Measurements from ENCODE around the gene STIM1. TPM values are rescaled to one million over a fixed set of nuclear protein-coding genes. Genes with fewer than 3 reads are reported as not detected.

The STIM1 gene
- polyA plus RNA-seq, 4 donors = 31.0 to 36.0 (median 33.7) TPM

DNA sequence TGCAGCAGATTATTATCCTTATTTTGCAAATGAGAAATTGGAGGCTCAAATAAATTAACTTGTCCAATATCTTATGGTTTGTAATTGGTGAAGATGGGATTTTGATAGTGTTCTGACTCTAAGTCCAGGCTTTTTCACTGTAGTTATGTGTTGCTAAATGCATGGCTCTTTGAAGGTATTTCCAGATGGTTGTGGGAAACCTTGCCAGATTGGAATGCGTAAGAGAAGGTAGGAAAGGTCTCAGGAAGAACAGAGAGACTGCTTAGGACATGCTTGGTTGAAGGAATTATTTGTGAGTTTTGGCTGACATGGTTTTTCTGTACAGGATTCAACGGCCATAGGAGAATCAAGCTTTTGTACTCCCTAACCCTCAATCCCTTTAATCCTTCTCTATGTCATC lies 108.6 kb downstream of the STIM1 start:
- DNase-seq (ENCODE audit: low read depth in 4 of 4, low spot score in 3 of 4) = no peak

DNA sequence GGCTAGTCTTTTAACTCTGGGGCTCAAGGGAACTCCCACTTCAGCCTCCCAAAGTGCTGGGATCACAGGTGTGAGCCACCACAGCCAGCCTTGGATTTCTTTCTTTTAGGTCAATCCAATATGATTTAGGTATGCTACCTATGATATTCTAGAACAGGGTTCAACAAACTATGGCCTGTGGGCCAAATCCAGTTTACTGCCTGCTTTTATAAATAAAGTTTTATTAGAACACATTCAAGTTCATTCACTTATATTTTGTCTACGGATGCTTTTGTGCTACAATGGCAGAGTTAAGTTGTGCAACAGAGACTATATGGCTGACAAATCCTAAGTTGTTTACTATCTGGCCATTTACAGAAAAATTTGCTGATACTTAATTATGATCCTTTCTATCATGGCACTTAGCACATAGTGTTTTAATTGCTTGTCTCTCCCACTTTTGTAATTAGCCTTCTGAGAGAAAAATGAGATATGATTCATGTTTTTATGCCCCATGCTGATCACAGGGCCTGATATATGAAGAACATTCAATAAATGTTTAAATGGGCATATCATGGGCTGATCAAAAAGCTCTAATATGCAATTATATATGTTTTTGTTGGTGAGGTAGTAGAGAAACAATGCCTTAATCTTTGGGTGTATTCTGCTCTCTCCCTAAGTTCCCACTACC lies 109.6 kb downstream of the STIM1 start:
- DNase-seq (ENCODE audit: low read depth in 4 of 4, low spot score in 3 of 4) = no peak

DNA sequence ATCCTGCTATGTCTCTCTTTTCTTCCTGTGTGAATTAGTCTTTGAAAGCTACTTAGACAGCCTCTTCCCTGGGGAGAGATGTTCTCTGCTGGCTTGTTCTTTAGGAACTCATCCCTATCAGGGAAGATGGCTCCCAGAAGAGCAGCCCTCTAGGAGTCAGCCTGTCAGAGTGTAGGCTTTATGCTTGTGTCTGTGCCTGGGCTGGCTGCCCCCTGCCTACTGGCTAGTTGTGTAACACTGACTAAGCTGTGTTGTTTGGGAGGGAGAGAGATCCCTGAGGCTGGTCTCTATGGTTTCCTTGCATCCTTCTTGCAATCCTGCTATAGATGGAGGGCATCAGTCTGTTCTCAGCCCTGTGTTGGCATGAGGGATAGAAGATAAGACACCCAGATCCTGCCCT lies 112.2 kb downstream of the STIM1 start:
- no peak for DNase-seq (ENCODE audit: low read depth in 4 of 4, low spot score in 3 of 4)

DNA sequence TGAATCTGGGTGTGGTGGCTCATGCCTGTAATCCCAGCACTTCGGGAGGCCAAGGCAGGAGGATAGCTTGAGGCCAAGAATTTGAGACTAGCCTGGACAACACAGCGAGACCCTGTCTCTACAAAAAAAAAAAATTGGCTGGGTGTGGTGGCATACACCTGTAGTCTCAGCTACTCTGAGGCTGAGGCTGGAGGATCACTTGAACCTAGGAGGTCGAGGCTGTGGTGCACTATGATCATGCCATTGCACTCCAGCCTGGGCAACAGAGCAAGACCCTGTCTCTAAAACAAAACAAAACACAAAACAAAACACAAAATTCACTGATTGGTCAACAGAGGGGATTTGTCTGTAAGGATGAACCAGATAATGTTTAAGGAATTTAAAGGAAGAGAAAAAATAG lies 113.7 kb downstream of the STIM1 start:
- DNase-seq (ENCODE audit: low read depth in 4 of 4, low spot score in 3 of 4) = no peak

DNA sequence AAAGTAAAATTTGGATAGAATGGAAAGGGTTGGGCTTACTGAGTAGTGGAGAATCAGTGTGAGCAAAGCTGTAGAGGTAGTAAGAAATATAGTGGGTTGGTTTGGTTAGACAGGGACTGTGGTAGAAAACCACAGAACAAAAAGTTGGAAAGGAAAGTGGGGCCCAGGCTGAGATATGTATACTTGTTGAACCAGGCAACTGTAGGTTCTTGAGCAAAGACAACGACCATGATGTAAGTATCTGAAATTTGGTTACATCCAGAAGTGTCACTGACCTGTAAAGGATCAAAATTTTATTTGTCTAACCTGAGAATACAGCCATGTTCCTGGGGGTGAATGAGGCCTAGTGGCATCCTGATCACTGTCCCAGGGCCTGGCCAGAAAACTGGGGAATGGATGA lies 114.1 kb downstream of the STIM1 start:
- no peak for DNase-seq (ENCODE audit: low read depth in 4 of 4, low spot score in 3 of 4)

DNA sequence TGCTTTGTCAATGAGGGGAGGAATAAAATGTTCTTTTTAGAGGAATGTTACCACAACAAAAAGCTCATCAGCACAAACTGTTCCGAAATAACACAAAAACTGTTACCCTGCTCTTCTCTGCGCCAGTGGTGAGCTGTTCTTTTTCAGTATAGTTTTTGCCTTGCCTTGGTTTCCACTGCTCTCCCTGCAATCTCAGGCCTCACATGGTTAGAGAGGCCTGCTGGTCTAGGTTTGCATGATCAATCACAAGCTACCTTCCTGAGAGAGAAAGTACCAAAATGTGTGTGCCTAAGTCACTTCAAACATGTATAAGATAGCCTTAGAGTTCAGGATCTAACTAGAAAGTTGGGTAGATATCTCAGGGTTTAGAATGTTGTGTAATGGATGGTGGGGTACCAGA lies 114.6 kb downstream of the STIM1 start:
- no peak for DNase-seq (ENCODE audit: low read depth in 4 of 4, low spot score in 3 of 4)

DNA sequence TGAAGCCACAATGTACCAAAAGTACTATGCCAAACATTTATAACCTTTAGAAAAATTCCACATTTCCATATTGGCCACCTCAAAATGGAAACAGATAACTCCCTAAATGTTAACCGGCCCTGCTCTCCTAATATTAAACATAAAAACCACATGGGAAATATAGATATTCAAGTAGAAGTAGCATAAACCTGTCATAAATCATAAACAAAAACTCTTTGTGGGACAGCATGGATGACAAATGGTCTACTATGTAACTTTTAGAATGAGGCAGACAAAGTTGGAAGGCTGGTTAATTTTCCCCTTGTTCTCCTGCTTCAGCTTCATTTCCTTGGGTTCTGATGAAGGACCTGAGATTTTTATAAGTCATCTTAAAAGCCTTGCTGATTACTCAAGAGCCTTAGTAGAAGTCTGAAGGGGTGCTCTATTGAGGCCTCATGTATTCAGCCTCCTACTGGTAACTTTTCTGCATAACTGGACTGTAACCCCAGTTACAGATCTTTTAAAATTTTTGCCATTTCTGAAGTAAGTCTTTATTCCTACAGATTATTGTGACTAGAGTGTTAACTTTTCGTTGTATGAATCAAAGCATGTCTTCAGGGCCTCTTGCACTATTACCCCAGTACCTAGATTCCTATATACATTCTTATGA lies 116.4 kb downstream of the STIM1 start:
- no peak for DNase-seq (ENCODE audit: low read depth in 4 of 4, low spot score in 3 of 4)

DNA sequence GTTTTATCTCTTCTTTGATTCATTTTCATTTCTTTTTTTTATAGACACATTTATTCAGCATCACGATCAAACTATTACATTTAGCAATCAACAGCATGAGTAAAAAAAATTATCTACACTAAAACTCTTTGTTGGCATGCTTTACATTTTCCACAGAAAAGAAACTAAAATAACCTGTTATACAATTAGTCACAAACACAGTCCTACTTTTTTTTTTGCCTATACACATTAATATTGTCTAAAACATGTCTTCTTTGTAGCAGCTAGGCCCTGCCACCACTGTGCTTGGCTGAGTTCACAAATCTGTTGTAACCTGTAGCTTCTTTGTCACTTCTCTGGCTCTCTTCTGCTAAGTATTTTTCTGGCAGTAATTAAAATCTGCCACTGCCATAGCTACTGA lies 117.0 kb downstream of the STIM1 start:
- DNase-seq (ENCODE audit: low read depth in 4 of 4, low spot score in 3 of 4) = no peak

DNA sequence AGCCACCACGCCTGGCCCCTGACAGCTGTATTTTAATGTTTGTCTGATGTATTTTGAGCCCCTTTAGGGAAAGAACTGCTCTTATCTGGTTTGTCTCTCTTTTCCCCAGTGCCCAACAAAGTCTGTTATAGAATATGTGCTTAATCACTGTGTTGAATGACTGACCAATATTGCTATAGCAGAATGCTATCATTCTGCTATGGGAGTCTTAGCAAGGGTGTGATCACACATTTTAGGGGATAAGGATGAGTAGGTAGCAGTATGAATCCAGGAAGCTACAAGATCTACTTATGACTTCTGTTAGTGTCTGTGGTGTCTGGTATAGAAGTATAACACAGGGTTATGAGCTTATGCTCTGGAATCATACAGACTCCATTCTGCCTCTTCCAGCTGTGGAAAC lies 121.6 kb downstream of the STIM1 start:
- no peak for DNase-seq (ENCODE audit: low read depth in 4 of 4, low spot score in 3 of 4)

DNA sequence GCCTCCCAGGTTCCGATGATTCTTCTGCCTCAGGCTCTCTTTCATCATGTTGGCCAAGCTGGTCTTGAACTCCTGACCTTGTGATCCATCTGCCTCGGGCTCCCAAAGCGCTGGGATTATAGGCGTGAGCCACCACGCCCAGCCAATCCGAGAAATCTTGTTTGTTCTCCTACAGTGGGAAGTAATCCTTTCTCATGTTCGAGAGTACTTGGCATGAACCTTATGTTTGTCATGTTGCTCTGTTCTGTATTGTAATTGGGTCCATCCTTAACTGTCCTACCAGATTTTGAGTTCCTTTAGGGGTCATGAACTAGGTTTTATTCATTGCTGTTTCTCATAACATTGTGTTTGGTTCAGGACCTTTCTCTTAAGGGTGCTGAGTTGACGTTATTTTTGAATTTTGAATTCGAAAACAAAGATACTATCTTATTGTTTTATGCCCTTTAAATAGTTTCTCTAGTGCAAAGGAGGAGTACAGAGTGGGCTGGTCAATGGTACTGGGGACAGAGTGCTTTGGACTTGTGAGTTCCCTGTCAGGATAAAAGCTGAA lies 125.7 kb downstream of the STIM1 start:
- DNase-seq (ENCODE audit: low read depth in 4 of 4, low spot score in 3 of 4) = no peak

DNA sequence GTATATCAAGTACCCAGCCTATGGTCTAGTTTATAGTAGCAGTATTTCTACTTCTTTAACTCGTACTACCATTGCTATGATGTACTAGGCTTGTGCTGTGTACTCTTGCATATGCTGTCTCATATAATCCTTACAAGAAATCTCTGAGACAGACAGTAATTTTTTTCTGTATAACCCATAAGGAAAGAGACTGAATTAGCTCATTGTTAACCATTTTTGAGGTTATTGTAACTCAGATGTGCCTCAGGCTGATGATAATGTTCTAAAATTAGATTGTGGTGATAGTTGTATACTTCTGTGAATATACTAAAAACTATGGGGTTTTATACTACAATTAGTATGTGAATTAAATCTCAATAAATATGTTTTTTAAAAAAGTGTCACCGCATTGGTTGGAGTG lies 127.0 kb downstream of the STIM1 start:
- no peak for DNase-seq (ENCODE audit: low read depth in 4 of 4, low spot score in 3 of 4)

DNA sequence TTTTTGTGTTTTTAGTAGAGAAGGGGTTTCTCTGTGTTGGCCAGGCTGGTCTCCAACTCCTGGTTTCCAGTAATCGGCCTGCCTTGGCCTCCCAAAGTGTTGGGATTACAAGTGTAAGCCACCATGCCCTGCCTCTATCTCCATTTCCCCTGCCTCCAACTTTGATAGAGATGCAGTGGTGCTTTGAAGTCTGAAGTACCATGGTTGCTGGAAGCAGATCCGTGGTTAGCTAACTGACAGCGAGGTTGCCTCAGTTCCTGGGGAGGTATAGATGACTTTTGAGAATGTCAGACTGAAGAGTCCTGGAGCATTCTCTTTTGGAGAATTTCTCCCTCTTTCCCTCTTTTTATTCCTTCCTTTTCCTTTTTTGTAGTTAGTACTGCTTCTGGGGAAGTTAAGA lies 127.6 kb downstream of the STIM1 start:
- DNase-seq (ENCODE audit: low read depth in 4 of 4, low spot score in 3 of 4) = no peak

DNA sequence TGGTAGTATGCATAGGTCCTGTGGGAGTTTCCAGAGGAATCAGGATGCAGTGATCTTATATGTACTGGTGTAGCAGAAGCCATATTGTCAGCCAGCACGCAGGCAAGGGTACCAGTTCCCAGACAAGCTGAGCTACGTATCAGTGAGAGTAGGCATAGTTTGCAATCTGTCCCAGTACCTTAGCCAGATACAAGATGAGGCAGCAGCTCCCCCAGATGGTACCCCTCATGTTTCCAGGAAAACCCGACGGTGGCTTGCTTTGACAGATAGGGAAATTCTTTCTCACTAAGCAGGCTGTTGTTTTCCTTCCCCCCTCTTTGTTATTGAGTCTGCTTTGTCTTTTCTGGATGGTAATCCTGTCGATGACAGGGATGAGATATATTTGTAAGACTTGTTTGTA lies 129.4 kb downstream of the STIM1 start:
- DNase-seq (ENCODE audit: low read depth in 4 of 4, low spot score in 3 of 4) = no peak

DNA sequence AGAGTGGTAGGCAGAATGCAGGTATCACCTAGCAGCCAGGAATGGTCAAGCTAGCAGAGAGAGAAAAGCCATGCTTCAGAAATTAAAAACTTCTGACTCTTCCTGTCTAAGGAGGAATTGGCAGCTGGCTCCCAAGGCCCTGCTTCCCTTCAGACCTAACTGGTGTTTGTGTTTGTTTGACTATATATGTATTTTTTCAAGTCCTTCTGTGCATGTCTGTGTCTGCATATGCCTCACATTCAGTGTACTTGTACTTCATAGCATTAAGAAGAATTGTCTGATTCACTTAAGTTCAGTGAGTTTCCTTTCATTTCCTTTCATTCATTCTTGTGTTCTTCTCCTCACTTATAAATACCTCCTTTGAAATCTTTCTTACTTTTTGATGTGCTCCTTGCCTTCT lies 130.2 kb downstream of the STIM1 start:
- no peak for DNase-seq (ENCODE audit: low read depth in 4 of 4, low spot score in 3 of 4)

DNA sequence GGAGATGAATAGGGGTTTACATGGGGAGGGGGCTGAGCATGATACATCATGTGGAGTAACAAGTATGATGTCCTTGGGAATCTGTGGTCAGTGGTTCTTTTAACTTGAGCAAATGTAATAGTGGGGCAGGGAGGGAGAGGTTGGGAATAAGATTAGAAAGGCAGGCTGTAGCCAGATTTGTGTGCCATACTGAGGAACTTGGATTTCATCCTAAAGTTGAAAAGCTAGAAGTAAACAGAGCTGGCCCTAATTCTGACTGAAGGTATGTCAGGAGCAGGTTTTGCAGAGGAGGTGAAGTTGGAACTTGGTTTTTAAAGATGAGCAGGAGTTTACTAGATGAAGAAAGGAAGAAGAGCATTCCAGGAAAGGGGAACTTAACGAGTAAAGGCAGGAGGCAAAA lies 130.8 kb downstream of the STIM1 start:
- DNase-seq (ENCODE audit: low read depth in 4 of 4, low spot score in 3 of 4) = no peak

DNA sequence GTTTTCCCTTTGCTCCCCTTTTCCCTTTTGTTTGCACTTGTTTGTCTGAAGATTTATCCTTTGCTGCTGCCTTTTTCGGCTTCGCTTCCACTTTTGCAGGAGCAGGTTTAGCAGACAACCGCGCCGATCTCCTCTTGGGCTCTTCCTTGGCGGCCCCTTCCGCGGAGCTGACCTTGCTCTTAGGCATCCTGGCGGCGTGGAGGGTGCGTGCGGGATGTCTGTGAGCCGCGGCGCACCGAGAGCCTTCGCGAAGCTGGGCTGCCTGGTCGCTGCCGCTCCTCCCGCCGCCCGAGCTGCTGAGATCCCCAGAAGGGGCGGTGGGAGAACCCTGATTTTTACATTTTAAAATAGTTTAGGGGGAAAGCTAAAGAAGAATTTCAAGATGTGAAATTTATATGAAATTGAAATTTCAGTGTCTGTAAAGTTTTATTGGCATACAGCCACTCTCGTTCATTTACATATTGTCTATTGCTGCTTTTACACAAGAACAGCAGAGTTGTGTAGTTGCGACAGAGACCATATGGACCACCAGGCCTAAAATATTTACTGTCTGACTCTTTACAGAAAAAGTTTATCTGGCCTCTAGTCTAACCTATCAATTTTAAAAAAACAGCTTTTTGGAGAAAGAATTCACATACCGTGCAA lies 133.9 kb downstream of the STIM1 start:
- DNase-seq (ENCODE audit: low read depth in 4 of 4, low spot score in 3 of 4) = no peak

DNA sequence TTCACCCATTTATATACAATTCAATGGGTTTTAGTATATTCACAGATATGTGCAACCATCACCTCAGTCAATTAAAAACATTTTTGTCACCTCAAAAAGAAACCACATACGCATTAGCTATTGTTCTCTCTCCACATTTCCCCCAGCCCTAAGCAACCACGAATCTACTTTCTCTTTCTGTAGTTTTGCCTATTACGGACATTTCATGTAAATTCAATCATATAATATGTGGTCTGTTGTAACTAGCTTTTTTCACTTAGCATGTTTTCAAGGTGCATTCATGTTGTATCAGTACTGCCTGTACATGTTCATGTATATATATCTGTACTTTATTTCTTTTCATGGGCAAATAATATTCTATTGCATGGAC lies 134.4 kb downstream of the STIM1 start:
- DNase-seq (ENCODE audit: low read depth in 4 of 4, low spot score in 3 of 4) = no peak

DNA sequence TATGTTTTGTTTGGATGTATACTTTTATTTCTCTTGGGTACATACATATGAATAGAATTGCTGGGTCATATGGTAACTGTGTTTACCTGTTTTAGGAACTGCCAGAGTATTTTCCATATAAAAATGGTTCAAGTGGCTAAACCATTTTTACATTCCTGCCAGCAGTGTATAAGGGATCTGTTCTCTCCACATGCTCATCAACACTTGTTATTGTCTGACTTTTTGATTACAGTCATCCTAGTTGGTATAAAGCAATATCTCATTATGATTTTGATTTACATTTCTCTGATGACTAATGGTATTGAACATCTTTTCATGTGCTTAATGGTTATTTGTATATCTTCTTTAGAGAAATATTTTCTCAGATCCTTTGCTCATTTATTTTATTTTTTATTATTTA lies 134.9 kb downstream of the STIM1 start:
- DNase-seq (ENCODE audit: low read depth in 4 of 4, low spot score in 3 of 4) = no peak

DNA sequence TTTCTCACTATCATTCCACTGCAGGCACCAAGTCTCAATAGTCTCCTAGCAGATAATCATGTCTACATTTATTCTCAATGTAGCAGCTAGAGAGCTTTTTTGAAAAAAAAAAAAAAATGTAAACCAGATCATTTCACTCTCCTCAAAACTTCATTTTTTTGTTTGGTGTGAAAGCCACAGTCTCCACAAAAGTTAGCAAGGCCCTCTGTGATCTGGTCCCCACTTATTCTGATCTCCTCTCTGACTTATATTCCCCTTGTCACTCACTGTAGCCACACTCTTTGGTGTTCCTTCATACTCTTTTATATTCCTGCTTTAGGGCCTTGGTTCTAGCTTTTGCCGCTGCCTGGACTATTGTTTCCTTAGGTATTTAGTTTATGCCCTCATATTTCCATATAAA lies 137.5 kb downstream of the STIM1 start:
- DNase-seq (ENCODE audit: low read depth in 4 of 4, low spot score in 3 of 4) = no peak

DNA sequence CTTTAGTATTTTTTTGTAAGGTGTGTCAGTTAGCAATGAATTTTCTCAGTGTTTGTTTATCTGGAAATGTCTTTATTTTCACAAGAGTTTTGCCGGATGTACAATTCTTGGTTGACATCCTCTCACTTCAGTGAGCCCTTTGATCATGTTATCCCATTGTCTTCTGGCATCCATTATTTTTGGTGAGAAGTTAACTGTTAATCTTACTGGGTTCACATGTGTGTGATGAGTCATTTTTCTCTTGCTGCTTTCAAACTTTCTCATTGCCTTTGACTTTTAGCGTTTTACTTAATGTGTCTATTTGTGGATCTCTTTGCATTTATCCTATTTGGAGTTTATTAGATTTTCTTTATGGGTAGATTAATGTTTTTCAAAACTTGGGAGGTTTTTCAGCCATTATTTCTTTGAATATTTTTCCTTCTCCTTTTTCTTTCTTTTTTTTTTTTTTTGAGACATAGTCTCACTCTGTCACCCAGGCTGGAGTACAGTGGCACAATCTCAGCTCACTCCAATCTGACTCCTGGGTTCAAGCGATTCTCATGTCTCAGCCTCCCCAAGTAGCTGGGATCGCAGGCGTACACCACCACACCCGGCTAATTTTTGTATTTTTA lies 138.7 kb downstream of the STIM1 start:
- no peak for DNase-seq (ENCODE audit: low read depth in 4 of 4, low spot score in 3 of 4)

DNA sequence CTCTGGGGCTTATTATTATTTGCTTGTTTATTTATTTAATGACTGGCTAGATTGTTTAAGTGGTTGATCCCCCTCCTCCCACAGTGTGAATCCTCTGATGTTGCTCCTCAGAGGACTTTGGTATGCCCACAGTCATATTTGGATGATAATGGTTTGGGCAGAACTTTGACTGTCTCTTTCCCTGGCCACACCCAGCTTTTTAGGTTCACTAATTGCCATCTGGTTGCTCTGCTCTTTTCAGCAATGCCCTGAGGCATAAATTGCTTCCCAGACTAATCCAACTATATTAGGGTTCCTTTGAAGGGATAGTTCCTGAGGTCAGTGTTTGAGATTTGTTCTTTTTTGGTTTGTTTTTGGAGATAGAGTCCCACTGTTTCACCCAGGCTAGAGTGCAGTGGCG lies 139.8 kb downstream of the STIM1 start:
- no peak for DNase-seq (ENCODE audit: low read depth in 4 of 4, low spot score in 3 of 4)
